ENCODE data around the gene CNOT10.
"Not testable (repeated sequence)": the region's sequence is repeated elsewhere in the genome, so short reads cannot be mapped to it uniquely, and the experiment has no call there.

Gene CNOT10

GRCh38 chr3:32781211-32781968 is 96.4 kb downstream of the CNOT10 start:
- peak; percentile 68 for TF ChIP-seq CTCF (IDR thresholded peaks at IDR 0.05; ENCODE audit: insufficient read depth, low read length, poor library complexity, severe bottlenecking)
- H3K27me3 ChIP-seq (replicated peaks; ENCODE audit: control insufficient read depth, insufficient read depth, low read length): no peaks in the 10 kb centered on the region
- DNase-seq (ENCODE audit: extremely low read depth, insufficient read length): peak; percentile 90
- peak overlapping the region; percentile 68 for H3K4me3 ChIP-seq (replicated peaks; ENCODE audit: low read depth, low read length)
- no peaks in the 10 kb centered on the region for H3K36me3 ChIP-seq (ENCODE audit: control insufficient read depth, insufficient read depth, low read length)

- not testable (repeated sequence) for H3K36me3 ChIP-seq (ENCODE audit: control insufficient read depth, insufficient read depth, low read length); H3K4me3 ChIP-seq (replicated peaks; ENCODE audit: low read depth, low read length); DNase-seq (ENCODE audit: extremely low read depth, insufficient read length); H3K27me3 ChIP-seq (replicated peaks; ENCODE audit: control insufficient read depth, insufficient read depth, low read length)
Observed at GRCh38 chr3:32781969-32782270, 96.9 kb downstream of the CNOT10 start.

- no peaks in the 10 kb centered on the region for H3K27me3 ChIP-seq (replicated peaks; ENCODE audit: control insufficient read depth, insufficient read depth, low read length)
- no peak for DNase-seq (ENCODE audit: extremely low read depth, insufficient read length)
- no peaks in the 10 kb centered on the region for H3K36me3 ChIP-seq (ENCODE audit: control insufficient read depth, insufficient read depth, low read length)
- TF ChIP-seq CTCF (IDR thresholded peaks at IDR 0.05; ENCODE audit: insufficient read depth, low read length, poor library complexity, severe bottlenecking): no peak
- no peak overlapping the region for H3K4me3 ChIP-seq (replicated peaks; ENCODE audit: low read depth, low read length)
Observed at GRCh38 chr3:32782407-32782806, 97.4 kb downstream of the CNOT10 start.

GRCh38 chr3:32791833-32792232 is 106.8 kb downstream of the CNOT10 start:
- no peak for DNase-seq (ENCODE audit: extremely low read depth, insufficient read length)
- H3K36me3 ChIP-seq (ENCODE audit: control insufficient read depth, insufficient read depth, low read length): no peaks in the 10 kb centered on the region
- TF ChIP-seq CTCF (IDR thresholded peaks at IDR 0.05; ENCODE audit: insufficient read depth, low read length, poor library complexity, severe bottlenecking): no peak
- peaks cover 1% of the 10 kb centered on the region; the same call in 1 of the 2 replicates for H3K27me3 ChIP-seq (replicated peaks; ENCODE audit: control insufficient read depth, insufficient read depth, low read length)
- H3K4me3 ChIP-seq (replicated peaks; ENCODE audit: low read depth, low read length): no peak overlapping the region

GRCh38 chr3:32794487-32795308 is 109.7 kb downstream of the CNOT10 start:
- no peak for TF ChIP-seq CTCF (IDR thresholded peaks at IDR 0.05; ENCODE audit: insufficient read depth, low read length, poor library complexity, severe bottlenecking)
- Histone ChIP-seq H3K27me3 (replicated peaks; ENCODE audit: control insufficient read depth, insufficient read depth, low read length) (peaks cover 1% of the 10 kb centered on the region; the same call in 1 of the 2 replicates), H3K36me3 (ENCODE audit: control insufficient read depth, insufficient read depth, low read length) (no peaks in the 10 kb centered on the region), H3K4me3 (replicated peaks; ENCODE audit: low read depth, low read length) (no peak overlapping the region)
- DNase-seq (ENCODE audit: extremely low read depth, insufficient read length): no peak

GRCh38 chr3:32796384-32796950 is 111.5 kb downstream of the CNOT10 start:
- DNase-seq (ENCODE audit: extremely low read depth, insufficient read length); H3K27me3 ChIP-seq (replicated peaks; ENCODE audit: control insufficient read depth, insufficient read depth, low read length); H3K36me3 ChIP-seq (ENCODE audit: control insufficient read depth, insufficient read depth, low read length); H3K4me3 ChIP-seq (replicated peaks; ENCODE audit: low read depth, low read length): not testable (repeated sequence)

Data from GM06990 (cell line).